ENCODE data around the gene EPPIN.

The EPPIN gene

DNA sequence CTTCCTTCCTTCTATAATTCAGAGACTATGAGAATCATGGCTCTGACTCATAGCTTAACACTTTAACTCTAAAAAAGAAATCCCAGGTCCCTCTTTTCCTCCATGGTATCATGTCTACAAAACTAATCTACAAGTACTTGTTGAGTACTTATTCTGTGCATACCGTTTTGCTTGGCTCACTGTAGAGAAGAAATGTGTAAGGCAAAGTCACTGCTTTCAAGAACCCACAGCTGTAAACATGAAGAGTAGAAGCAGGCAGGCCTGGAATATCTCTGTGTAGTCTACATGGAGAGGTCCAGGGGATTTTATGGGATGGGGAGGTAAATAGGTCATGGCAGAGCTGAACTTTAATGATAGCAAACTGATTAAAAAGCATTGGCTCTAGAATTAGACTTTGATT lies 45.6 kb downstream of the EPPIN start:
- H3K4me1 ChIP-seq (ENCODE audit: control insufficient read depth in 1 of 2, insufficient read depth in 2 of 2, low read length in 2 of 2) = no peaks in the 10 kb centered on the region
- H3K27ac ChIP-seq (ENCODE audit: low read length) = no peak overlapping the region
- no peaks in the 10 kb centered on the region for H3K27me3 ChIP-seq (ENCODE audit: low read depth, low read length)
- H3K9me3 ChIP-seq (ENCODE audit: control insufficient read depth in 1 of 2, low read length in 2 of 2) = no peaks in the 10 kb centered on the region
- H3K36me3 ChIP-seq (ENCODE audit: control insufficient read depth in 1 of 2, insufficient read depth in 2 of 2, low read length in 2 of 2) = no peaks in the 10 kb centered on the region
- no peak overlapping the region for H3K4me3 ChIP-seq (ENCODE audit: low read depth in 1 of 2, low read length in 2 of 2)

- H3K4me1 ChIP-seq (ENCODE audit: control insufficient read depth in 1 of 2, insufficient read depth in 2 of 2, low read length in 2 of 2) = no peaks in the 10 kb centered on the region
- H3K36me3 ChIP-seq (ENCODE audit: control insufficient read depth in 1 of 2, insufficient read depth in 2 of 2, low read length in 2 of 2) = no peaks in the 10 kb centered on the region
- no peaks in the 10 kb centered on the region for H3K9me3 ChIP-seq (ENCODE audit: control insufficient read depth in 1 of 2, low read length in 2 of 2)
- no peaks in the 10 kb centered on the region for H3K27me3 ChIP-seq (ENCODE audit: low read depth, low read length)
- H3K27ac ChIP-seq (ENCODE audit: low read length) = no peak overlapping the region
- H3K4me3 ChIP-seq (ENCODE audit: low read depth in 1 of 2, low read length in 2 of 2) = no peak overlapping the region
Measured at GRCh38 chr20:45500022-45500421, 47.2 kb downstream of the EPPIN start.

DNA sequence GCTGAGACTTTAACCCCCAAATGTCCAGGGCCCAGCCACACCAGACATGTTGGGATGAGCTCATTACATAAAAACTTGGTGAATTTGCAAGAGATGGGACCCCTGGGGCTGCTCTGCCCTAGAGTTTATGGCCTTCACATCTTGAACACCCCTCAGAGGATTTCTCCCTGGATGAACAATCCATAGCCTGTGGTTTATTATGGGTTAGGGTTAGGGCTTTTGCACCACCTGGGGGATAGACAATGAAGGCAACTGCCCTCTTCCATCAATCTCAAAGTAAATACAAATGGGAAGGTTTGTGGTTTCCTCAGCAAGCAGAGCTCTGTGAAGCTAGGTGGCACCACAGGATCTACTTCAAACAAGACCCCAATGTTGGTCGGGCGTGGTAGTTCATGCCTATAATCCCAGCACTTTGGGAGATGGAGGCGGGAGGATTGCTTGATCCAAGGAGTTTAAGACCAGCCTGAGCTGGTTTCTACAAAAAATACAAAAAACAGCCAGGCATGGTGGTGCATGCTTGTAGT lies 49.2 kb downstream of the EPPIN start:
- Histone ChIP-seq H3K36me3 (ENCODE audit: control insufficient read depth in 1 of 2, insufficient read depth in 2 of 2, low read length in 2 of 2) (no peaks in the 10 kb centered on the region), H3K4me3 (ENCODE audit: low read depth in 1 of 2, low read length in 2 of 2) (no peak overlapping the region), H3K4me1 (ENCODE audit: control insufficient read depth in 1 of 2, insufficient read depth in 2 of 2, low read length in 2 of 2) (no peaks in the 10 kb centered on the region), H3K27me3 (ENCODE audit: low read depth, low read length) (no peaks in the 10 kb centered on the region), H3K9me3 (ENCODE audit: control insufficient read depth in 1 of 2, low read length in 2 of 2) (no peaks in the 10 kb centered on the region), H3K27ac (ENCODE audit: low read length) (no peak overlapping the region)

DNA sequence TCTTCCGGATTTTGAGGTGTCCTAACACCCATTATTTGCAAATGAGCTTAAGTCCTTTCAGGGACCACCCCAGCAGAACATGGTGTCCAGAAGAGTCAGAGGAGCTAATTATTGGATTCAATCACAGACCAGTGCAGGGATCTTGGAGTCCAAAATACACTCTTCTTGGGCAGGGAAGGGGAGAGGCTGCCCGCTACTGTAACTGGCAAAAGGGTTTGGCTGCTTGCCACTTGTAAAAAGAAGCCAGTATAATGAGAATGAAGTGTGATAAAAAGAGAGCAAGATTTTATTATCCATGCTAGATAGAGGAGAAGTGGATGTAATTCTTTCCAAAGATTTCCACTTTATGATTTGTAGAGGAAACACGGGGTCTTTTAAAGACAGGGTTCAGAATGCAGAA lies 51.0 kb downstream of the EPPIN start:
- Histone ChIP-seq H3K4me1 (ENCODE audit: control insufficient read depth in 1 of 2, insufficient read depth in 2 of 2, low read length in 2 of 2) (no peaks in the 10 kb centered on the region), H3K27ac (ENCODE audit: low read length) (no peak overlapping the region), H3K4me3 (ENCODE audit: low read depth in 1 of 2, low read length in 2 of 2) (no peak overlapping the region), H3K27me3 (ENCODE audit: low read depth, low read length) (no peaks in the 10 kb centered on the region), H3K36me3 (ENCODE audit: control insufficient read depth in 1 of 2, insufficient read depth in 2 of 2, low read length in 2 of 2) (no peaks in the 10 kb centered on the region), H3K9me3 (ENCODE audit: control insufficient read depth in 1 of 2, low read length in 2 of 2) (no peaks in the 10 kb centered on the region)

DNA sequence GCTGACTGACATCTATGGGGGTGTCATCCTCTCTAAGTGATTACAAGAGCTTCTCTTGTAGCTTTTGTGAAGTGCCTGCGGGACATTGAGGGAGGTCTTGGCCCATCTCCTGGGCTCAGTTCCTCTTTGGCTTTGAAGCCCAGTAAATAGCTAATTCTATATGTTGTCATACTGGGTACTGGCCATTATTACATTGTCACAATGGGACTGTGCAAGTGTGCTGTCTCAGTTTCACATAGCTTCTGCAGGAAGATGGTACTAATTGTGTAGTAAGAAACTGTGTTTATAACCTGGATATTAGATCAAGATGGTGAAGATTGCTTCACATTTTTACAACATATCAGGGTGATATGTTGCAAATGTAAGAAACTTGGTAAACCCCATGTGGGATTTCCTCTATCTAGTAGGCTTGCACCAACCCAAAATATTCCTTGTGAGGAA lies 51.7 kb downstream of the EPPIN start:
- Histone ChIP-seq H3K27ac (ENCODE audit: low read length) (no peak overlapping the region), H3K4me1 (ENCODE audit: control insufficient read depth in 1 of 2, insufficient read depth in 2 of 2, low read length in 2 of 2) (no peaks in the 10 kb centered on the region), H3K4me3 (ENCODE audit: low read depth in 1 of 2, low read length in 2 of 2) (no peak overlapping the region), H3K9me3 (ENCODE audit: control insufficient read depth in 1 of 2, low read length in 2 of 2) (no peaks in the 10 kb centered on the region), H3K27me3 (ENCODE audit: low read depth, low read length) (no peaks in the 10 kb centered on the region), H3K36me3 (ENCODE audit: control insufficient read depth in 1 of 2, insufficient read depth in 2 of 2, low read length in 2 of 2) (no peaks in the 10 kb centered on the region)

Measured in muscle layer of duodenum (tissue), 2 donors.